ENCODE data around the gene LRCH1. TPM values are rescaled to one million over a fixed set of nuclear protein-coding genes. Genes with fewer than 3 reads are reported as not detected.

LRCH1 gene
- total and polyA plus RNA-seq, 4 donors: 2.6 to 6.6 (median 3.4) TPM

- TF ChIP-seq HNF4G (IDR thresholded peaks at IDR 0.05) (no peak), GABPA (IDR thresholded peaks at IDR 0.05 in 1 of 2, conservative IDR thresholded peaks at IDR 0.05 in 1 of 2) (no peak), TAF1 (conservative IDR thresholded peaks at IDR 0.05) (no peak), SP1 (IDR thresholded peaks at IDR 0.05) (no peak)
Measured at GRCh38 chr13:46531953-46532352, 21.0 kb upstream of the LRCH1 start (continued).

- Histone ChIP-seq H3K27me3 (ENCODE audit: control insufficient read depth in 4 of 4, insufficient read depth in 4 of 4, low read length in 3 of 4) (no peaks in the 10 kb centered on the region), H3K9me3 (ENCODE audit: control insufficient read depth in 4 of 4, low read length in 3 of 4) (no peaks in the 10 kb centered on the region), H3K9ac (ENCODE audit: low read depth in 1 of 2, low read length in 2 of 2) (no peak overlapping the region), H3K4me1 (ENCODE audit: control insufficient read depth in 4 of 4, insufficient read depth in 4 of 4, low read length in 3 of 4) (no peaks in the 10 kb centered on the region), H3K4me3 (ENCODE audit: low read depth in 1 of 3, low read length in 3 of 3) (no peak overlapping the region), H3K36me3 (ENCODE audit: control insufficient read depth in 4 of 4, insufficient read depth in 3 of 4, low read depth in 1 of 4, low read length in 3 of 4) (no peaks in the 10 kb centered on the region), H3K27ac (ENCODE audit: low read depth in 1 of 2, low read length in 2 of 2) (no peak overlapping the region)
- TF ChIP-seq ATF3 (IDR thresholded peaks at IDR 0.05) (no peak), EGR1 (IDR thresholded peaks at IDR 0.05; ENCODE audit: low read depth in 2 of 2) (no peak), NR2F2 (IDR thresholded peaks at IDR 0.05) (no peak), FOXA2 (IDR thresholded peaks at IDR 0.05) (no peak), RAD21 (IDR thresholded peaks at IDR 0.05) (no peak), YY1 (IDR thresholded peaks at IDR 0.05) (no peak), MAX (IDR thresholded peaks at IDR 0.05) (no peak), SP1 (IDR thresholded peaks at IDR 0.05) (no peak), CTCF (IDR thresholded peaks at IDR 0.05; ENCODE audit: low read depth, low read length, missing input control) (no peak), JUND (IDR thresholded peaks at IDR 0.05) (no peak), FOXA1 (IDR thresholded peaks at IDR 0.05) (no peak), RXRA (IDR thresholded peaks at IDR 0.05) (no peak), REST (IDR thresholded peaks at IDR 0.05) (no peak), ZBTB33 (IDR thresholded peaks at IDR 0.05) (no peak), HNF4A (conservative IDR thresholded peaks at IDR 0.05) (no peak), HNF4G (IDR thresholded peaks at IDR 0.05) (no peak), TAF1 (conservative IDR thresholded peaks at IDR 0.05) (no peak), GABPA (IDR thresholded peaks at IDR 0.05 in 1 of 2, conservative IDR thresholded peaks at IDR 0.05 in 1 of 2) (no peak)
- no peak for DNase-seq (ENCODE audit: low spot score)
- 96% methylated on average over 4 of the region's 4 CpGs for WGBS
Measured at GRCh38 chr13:46535002-46535401, 18.0 kb upstream of the LRCH1 start.
